ENCODE data around the gene CCNQ. TPM values are rescaled to one million over a fixed set of nuclear protein-coding genes. Genes with fewer than 3 reads are reported as not detected.

The CCNQ gene
- total RNA-seq, result 10 to 100 TPM; 28.0 to 31.7 TPM

DNA sequence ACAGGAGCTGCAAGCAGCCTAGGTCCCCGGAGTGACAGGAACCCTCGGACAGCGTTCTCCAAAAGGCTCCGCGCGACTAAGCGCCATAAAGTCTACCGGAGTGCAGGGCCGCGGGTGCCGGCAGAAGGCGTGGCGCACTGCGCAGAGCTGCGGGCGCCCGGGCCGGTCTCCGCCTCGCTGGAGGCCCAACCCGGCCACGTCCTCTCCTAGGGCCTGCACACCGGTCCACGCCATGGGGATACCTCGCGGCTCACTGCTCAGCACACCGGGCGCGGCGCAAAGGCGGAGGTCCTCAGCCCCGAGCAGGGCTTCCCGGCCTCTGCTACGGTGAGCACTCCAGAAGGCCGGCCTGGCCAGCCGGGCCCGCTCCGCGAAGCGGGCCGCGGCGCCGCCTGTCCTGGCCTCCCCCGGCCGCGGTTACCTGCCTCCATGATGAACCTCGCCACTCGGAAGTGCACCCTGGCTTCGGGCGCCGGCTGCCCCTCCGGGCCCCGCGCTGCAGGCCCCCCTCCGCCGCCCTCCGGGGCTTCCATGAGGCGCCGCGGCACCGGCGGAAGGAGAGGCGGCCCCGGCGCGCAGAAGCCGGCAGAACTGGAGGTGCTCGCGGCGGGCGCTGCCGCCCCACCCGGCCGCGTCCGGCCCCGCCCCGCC is at the start of gene CCNQ:
CCNQ (minus strand) TSS at position 599 of the 651 bp plus-strand sequence; CDS start at position 533, 66 bp downstream.
- ChIA-PET POLR2A (interaction anchor here (0.7 kb wide), 1 partner anchor 126 kb away, joined by 5 read pairs; no protein-coding TSS in a partner anchor), CTCF (no interaction called here)

GRCh38 chrX:153647461-153648357 is 48.8 kb upstream of the CCNQ start:
- POLR2A ChIA-PET, result no interaction called here
- CTCF ChIA-PET, result interaction anchor here (0.6 to 1.5 kb wide), 3 partner anchors 15 to 21 kb away, joined by 3 to 4 read pairs (median 3); no protein-coding TSS in a partner anchor

- POLR2A ChIA-PET, result no interaction called here
These were observed 47.9 kb upstream of the CCNQ start, which contains the start of gene DUSP9 for GRCh38 chrX:153646620-153647373. Gene DUSP9, plus strand, starts transcription at chrX:153647203. Its CDS starts 751 bp downstream, at chrX:153647954.

DNA sequence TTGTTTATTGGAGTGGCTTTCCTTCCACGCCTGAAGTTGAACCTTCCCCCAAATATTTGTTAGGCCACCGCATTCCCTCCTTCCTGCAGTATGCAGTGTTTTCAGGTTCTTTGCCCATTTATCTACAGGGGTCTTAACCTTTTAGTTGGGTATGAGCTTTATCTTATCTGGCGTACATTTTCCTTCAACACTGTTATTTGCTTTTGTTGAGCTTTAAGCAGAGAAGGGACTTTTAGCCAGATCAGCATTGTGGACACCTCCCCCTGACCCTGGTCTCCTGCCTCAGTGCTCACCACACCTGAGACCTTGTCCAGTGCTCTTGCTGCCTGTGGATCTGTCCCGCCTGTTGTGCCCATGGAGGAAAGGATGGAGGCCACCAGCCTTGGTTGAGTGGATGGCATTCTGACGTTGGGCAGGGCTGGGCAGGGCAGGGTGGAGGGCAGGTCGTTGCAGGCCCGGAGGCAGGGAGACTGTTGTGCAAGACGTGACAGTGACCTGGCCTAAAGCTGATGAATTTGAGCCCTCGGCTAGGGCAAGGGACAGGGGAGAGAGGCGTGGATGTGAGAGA is 47.1 kb upstream of the CCNQ start:
- CTCF ChIA-PET, result interaction anchor here (1.0 to 1.5 kb wide), 4 partner anchors 9 to 93 kb away, joined by 3 to 4 read pairs (median 3); no protein-coding TSS in a partner anchor
- POLR2A ChIA-PET, result no interaction called here

More at GRCh38 chrX:153646620-153647373, 47.9 kb upstream of the CCNQ start, which contains the start of gene DUSP9:
- CTCF ChIA-PET, result interaction anchor here (1.0 to 1.5 kb wide), 5 partner anchors 10 to 94 kb away, joined by 3 to 4 read pairs (median 3); no protein-coding TSS in a partner anchor

GRCh38 chrX:153645151-153645550 is 46.2 kb upstream of the CCNQ start:
- POLR2A ChIA-PET, result no interaction called here
- CTCF ChIA-PET, result interaction anchor here (1.0 to 1.1 kb wide), 2 partner anchors 9 to 105 kb away, joined by 3 to 5 read pairs; no protein-coding TSS in a partner anchor

GRCh38 chrX:153644356-153645125 is 45.6 kb upstream of the CCNQ start:
- POLR2A ChIA-PET, result no interaction called here
- CTCF ChIA-PET, result interaction anchor here (0.6 to 1.1 kb wide), 4 partner anchors 8 to 105 kb away, joined by 3 to 5 read pairs (median 3); no protein-coding TSS in a partner anchor

DNA sequence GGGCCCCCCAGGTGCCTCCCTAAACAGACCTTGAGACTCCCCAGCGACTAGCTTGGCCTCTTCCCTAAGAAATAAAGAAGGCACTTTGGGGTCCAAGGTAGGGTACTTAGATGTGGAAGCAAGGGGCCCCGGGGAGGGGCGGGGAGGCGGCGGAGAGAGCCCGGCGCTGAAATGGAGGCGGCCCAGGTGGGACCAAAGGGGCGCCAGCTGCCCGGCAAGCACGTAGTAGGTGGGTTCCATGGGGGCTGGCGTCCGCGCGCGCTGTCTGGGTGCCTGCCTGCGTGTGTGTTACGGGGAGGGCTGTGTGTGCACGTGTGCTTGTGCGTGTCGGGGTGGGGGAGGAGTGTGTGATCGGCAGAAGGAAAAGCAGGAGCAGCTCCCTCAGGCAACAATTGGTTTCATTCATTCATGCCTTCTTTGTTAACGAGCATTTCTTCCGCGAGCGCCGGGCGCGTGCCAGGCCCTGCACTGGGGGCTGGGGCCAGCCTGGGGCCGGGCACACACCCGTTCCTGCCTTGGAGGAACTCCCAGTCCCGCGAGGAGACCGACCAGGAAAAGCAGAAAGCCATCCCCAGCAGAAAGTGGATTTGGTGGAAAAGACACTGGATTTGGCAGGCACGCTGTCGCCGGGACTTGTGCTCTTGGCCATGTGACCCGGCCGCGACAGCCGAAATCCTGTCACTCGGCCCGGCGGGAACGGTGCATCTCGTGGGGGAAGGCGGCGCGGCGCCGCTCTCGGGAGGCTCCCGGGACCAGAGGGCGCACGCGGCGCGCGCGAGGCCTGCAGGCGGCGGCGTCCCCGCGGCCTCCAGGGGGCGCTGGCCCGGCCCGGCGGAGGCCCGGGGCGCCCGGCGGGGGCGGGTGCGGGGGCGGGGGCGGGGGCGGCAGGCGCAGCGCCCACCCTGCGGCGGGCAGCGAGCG is 44.8 kb upstream of the CCNQ start:
- CTCF ChIA-PET, result interaction anchor here (0.7 to 1.5 kb wide), 3 partner anchors 12 to 24 kb away, joined by 3 read pairs; no protein-coding TSS in a partner anchor
- POLR2A ChIA-PET, result no interaction called here

DNA sequence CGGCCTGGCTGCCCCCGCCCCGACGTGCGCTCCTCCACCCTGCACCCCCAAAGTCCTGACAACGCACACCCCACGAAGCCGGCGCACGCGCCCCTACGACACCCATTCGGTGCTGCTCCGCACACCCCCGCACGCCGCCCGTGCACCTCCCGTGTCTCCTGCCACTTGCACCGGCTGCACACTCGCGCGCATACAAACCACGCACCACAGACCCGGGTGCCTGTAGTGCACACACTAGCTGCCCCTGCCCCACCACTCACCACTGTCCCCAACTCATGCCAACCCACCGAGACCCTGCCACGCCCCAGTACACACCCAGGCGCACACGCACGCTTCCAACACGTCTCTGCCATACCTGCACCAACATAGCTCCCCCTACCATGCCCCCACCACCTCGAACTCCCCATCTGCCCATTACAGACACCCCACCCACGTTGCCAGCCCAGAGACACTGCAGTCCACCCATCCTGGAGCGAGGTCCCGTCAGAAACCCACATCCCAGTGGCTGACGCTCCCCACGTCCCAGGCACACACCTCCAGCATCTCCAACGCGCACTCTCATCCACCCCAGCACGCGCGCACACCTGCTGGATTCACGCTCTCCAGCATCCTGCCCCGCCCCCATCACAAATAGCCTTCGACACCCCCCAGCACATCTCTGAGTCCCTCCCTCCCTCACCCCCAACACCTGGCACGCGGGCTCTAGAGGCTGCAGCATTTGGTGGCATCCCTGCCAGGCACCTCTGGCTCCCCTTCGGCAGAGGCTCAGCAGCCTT is 43.9 kb upstream of the CCNQ start:
- ChIA-PET CTCF (interaction anchor here (0.7 to 1.5 kb wide), 2 partner anchors 13 to 22 kb away, joined by 3 read pairs; no protein-coding TSS in a partner anchor), POLR2A (no interaction called here)

- CTCF ChIA-PET, result interaction anchor here (1.5 kb wide), 1 partner anchor 22 kb away, joined by 3 read pairs; no protein-coding TSS in a partner anchor
- POLR2A ChIA-PET, result no interaction called here
These were observed 43.2 kb upstream of the CCNQ start for GRCh38 chrX:153642051-153642654.

- POLR2A ChIA-PET, result no interaction called here
- CTCF ChIA-PET, result interaction anchor here (1.9 kb wide), 1 partner anchor 8 kb away, joined by 4 read pairs; no protein-coding TSS in a partner anchor
These were observed 42.7 kb upstream of the CCNQ start for GRCh38 chrX:153641627-153642026.

GRCh38 chrX:153640736-153641575 is 42.0 kb upstream of the CCNQ start:
- CTCF ChIA-PET, result interaction anchor here (1.2 to 1.9 kb wide), 3 partner anchors 9 to 31 kb away, joined by 3 to 4 read pairs (median 3); no protein-coding TSS in a partner anchor
- POLR2A ChIA-PET, result no interaction called here

GRCh38 chrX:153640045-153640686 is 41.2 kb upstream of the CCNQ start:
- ChIA-PET POLR2A (no interaction called here), CTCF (interaction anchor here (1.2 to 1.9 kb wide), 3 partner anchors 9 to 31 kb away, joined by 3 to 4 read pairs (median 3); no protein-coding TSS in a partner anchor)

GRCh38 chrX:153639177-153640044 is 40.5 kb upstream of the CCNQ start:
- CTCF ChIA-PET, result interaction anchor here (1.2 to 1.3 kb wide), 2 partner anchors 30 kb away, joined by 3 read pairs; no protein-coding TSS in a partner anchor
- POLR2A ChIA-PET, result no interaction called here
